GM15510 (cell line): ENCODE results near the gene RASGRP1.

Experiments used
- POLR2A ChIP-seq: IDR thresholded peaks from 3 replicates; pipeline ENCODE4 v1.6.1; 2011; ENCODE audit warnings: borderline replicate concordance; ENCODE audit not compliant: insufficient read length; ENCODE audit errors: extremely low read depth

The RASGRP1 gene

DNA sequence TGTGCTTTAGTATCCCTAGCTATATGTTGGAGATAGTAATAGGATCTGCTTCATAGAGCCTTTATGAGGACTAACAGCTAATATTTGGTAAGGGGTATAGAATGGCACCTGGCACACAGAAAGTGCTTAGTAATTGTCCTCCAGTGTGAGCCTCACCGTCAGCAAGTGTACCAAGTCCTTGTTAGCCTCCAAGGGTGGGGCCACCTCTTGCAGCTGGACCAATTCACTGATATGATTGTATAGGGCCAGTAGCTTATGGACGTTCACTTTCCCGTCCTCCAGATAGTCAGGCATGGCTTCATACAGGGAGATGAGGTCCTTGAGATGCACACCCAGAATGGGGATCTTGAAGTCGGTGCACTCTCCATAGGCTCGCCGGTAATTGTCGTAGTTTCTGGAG lies 57.0 kb downstream of the RASGRP1 start:
- TF ChIP-seq POLR2A, result no peak

- TF ChIP-seq POLR2A, result no peak
Measured at GRCh38 chr15:38506997-38507396, 57.6 kb downstream of the RASGRP1 start.

- no peak for TF ChIP-seq POLR2A
Measured at GRCh38 chr15:38504680-38505467, 59.7 kb downstream of the RASGRP1 start.

GRCh38 chr15:38503496-38503895 lies 61.1 kb downstream of the RASGRP1 start:
- TF ChIP-seq POLR2A, result no peak

GRCh38 chr15:38499651-38500050 lies 65.0 kb downstream of the RASGRP1 start:
- TF ChIP-seq POLR2A, result no peak

GRCh38 chr15:38496151-38496550 lies 68.5 kb downstream of the RASGRP1 start:
- no peak for TF ChIP-seq POLR2A

GRCh38 chr15:38490242-38490922 lies 74.2 kb downstream of the RASGRP1 start:
- no peak for TF ChIP-seq POLR2A

DNA sequence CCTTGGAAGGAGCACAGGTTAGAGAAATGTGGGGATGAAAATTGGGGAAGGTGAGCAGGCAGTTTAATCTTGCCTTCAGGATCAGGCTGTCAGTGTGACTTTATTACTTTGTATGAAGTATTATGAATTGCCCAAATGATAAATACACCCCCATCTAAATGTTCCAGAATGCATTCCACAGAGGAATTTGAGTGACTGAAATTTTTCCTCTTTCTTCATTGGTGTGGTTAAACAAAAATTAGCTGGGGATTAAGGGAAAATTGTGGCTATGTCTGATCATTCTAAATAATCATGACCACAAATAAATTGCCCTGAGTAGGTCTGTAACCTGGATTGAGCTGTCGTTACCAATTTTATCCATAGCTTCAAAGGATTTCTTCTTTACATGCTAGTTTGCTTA lies 77.2 kb downstream of the RASGRP1 start:
- no peak for TF ChIP-seq POLR2A

DNA sequence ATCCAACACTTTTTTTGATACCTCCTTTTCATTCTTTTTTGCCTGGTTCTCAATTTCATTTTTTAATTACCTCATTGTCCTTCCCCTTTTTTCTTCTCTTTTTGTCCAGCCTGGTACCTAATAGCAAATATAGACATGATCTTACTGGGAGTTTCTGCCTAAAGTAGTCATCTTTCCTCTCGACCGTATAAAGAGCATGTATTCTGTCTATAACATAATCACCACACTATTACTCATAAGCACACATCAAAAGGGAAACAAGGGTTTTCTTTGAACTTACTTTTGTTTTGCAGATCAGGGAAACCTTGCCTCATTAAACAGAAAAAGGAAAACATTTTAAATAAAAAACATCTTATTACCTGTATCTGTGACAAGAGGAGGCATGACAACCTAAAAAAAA lies 77.7 kb downstream of the RASGRP1 start:
- no peak for TF ChIP-seq POLR2A

DNA sequence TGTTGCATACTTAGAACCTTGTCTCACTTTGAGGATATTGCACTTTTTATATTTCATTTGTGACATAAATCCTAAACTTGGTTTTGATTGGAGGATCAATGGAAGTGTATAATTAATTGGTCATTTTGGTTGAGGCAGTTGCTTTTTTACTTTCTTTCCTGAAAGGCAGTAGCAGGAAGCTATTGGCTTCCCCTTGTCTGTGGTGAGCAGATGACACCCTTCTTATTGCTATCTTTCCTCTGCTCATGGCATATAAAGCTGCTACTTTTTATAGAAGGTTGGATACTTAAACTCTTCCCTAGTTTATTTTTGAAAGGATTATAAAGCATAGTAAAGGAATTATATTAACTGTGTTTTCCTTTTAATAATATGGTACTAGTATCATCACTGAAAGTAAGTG lies 82.0 kb downstream of the RASGRP1 start:
- no peak for TF ChIP-seq POLR2A

- no peak for TF ChIP-seq POLR2A
Measured at GRCh38 chr15:38481761-38482160, 82.9 kb downstream of the RASGRP1 start.

DNA sequence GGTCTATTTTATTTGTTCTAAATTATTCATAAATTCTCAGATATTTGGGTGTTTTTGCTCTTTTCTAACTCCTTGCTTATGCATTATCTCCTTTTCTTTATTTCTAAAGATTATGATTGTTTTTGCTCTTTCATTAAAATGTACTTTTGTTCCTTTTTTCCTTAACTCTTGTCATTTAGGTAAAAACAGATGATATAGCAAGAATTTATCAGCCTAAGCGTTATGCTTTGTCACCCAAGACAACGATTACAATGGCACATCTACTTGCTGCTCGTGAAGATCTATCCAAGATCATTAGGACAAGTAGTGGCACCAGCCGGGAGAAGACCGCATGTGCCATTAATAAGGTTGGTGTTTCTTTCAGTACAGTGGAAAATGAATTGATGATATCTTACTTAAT lies 83.5 kb downstream of the RASGRP1 start:
- TF ChIP-seq POLR2A, result no peak

DNA sequence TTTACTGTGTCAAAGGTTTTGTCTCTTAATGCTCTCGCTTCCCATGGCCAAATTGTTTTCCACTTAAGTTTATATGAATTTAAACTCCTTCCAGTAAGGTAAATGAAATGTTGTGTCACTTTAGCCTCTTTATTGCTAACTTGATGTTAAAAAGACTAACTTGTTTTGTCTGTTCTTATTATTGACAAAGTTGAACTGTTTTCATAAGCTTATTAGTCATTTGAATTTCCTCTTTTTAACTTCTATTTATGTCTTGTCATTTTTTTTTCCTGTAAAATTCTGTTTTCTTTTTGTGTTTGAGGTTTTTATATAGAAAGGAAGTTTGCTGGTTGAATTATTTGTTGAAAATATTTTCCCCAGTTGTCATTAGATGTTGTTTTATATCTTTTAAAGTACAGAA lies 84.9 kb downstream of the RASGRP1 start:
- no peak for TF ChIP-seq POLR2A

DNA sequence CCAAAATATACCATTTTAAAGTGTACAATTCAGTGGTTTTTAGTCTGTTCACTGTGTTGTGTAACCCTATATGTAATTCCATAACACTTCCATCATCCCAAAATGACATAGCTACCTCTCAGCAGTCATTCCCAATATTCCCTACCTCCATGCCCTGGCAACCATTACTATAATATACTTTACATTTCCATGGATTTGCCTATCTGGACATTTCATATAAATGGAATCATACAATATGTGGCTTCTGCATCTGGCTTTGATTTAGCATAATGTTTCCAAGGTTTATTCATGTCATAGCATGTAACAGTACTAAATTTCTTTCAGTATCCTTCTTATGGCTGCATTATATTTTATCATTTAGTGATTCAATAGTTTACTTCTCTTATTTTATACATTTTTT lies 85.3 kb downstream of the RASGRP1 start:
- TF ChIP-seq POLR2A, result no peak

- no peak for TF ChIP-seq POLR2A
Measured at GRCh38 chr15:38477637-38478036, 87.0 kb downstream of the RASGRP1 start.

- no peak for TF ChIP-seq POLR2A
Measured at GRCh38 chr15:38476120-38476519, 88.5 kb downstream of the RASGRP1 start.
